Measurements from ENCODE around the gene PRKN. TPM values are rescaled to one million over a fixed set of nuclear protein-coding genes. Genes with fewer than 3 reads are reported as not detected.

Gene PRKN
- total and polyA plus RNA-seq, 2 experiments from 2014 or later: 2.3 to 3.9 TPM

- WGBS (ENCODE audit: low lambda C conversion rate, missing lambda C conversion rate): 65% methylated on average over 5 of the region's 5 CpGs
- Histone ChIP-seq H3K4me2 (no peak overlapping the region), H3K9me2 (replicated peaks; ENCODE audit: insufficient read depth) (no peaks in the 10 kb centered on the region), H3K27me3 (no peaks in the 10 kb centered on the region), H3K79me2 (no peaks in the 10 kb centered on the region), H3K36me3 (replicated peaks; ENCODE audit: insufficient read depth, low read depth) (no peaks in the 10 kb centered on the region), H3K9me3 (ENCODE audit: low read depth) (no peaks in the 10 kb centered on the region), H3K27ac (no peak overlapping the region), H3K4me3 (no peak overlapping the region), H3K4me1 (ENCODE audit: insufficient read depth) (no peaks in the 10 kb centered on the region), H4K20me1 (ENCODE audit: insufficient read depth, poor library complexity, severe bottlenecking) (no peaks in the 10 kb centered on the region), H2AFZ (no peak overlapping the region)
- DNase-seq (ENCODE audit: low spot score): no peak
- TF ChIP-seq, protein P1, sequence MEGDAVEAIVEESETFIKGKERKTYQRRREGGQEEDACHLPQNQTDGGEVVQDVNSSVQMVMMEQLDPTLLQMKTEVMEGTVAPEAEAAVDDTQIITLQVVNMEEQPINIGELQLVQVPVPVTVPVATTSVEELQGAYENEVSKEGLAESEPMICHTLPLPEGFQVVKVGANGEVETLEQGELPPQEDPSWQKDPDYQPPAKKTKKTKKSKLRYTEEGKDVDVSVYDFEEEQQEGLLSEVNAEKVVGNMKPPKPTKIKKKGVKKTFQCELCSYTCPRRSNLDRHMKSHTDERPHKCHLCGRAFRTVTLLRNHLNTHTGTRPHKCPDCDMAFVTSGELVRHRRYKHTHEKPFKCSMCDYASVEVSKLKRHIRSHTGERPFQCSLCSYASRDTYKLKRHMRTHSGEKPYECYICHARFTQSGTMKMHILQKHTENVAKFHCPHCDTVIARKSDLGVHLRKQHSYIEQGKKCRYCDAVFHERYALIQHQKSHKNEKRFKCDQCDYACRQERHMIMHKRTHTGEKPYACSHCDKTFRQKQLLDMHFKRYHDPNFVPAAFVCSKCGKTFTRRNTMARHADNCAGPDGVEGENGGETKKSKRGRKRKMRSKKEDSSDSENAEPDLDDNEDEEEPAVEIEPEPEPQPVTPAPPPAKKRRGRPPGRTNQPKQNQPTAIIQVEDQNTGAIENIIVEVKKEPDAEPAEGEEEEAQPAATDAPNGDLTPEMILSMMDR (IDR thresholded peaks at IDR 0.05; ENCODE audit: poor library complexity): no peak
- TF ChIP-seq EZH2phosphoT487 (IDR thresholded peaks at IDR 0.05; ENCODE audit: low read depth, severe bottlenecking, unreplicated experiment) (no peak), EZH2 (IDR thresholded peaks at IDR 0.05; ENCODE audit: borderline replicate concordance) (no peak)
Observed at GRCh38 chr6:162630069-162630468, 97.5 kb downstream of the PRKN start.

- DNase-seq (ENCODE audit: low spot score): no peak
- WGBS (ENCODE audit: low lambda C conversion rate, missing lambda C conversion rate): 94% methylated on average over 5 of the region's 5 CpGs
- no peaks in the 10 kb centered on the region for H3K36me3 ChIP-seq (replicated peaks; ENCODE audit: insufficient read depth, low read depth)
- H3K79me2 ChIP-seq: no peaks in the 10 kb centered on the region
- no peaks in the 10 kb centered on the region for H3K4me1 ChIP-seq (ENCODE audit: insufficient read depth)
- no peak overlapping the region for H2AFZ ChIP-seq
- no peak overlapping the region for H3K27ac ChIP-seq
- no peaks in the 10 kb centered on the region for H3K9me2 ChIP-seq (replicated peaks; ENCODE audit: insufficient read depth)
- TF ChIP-seq EZH2 (IDR thresholded peaks at IDR 0.05; ENCODE audit: borderline replicate concordance) (no peak), EZH2phosphoT487 (IDR thresholded peaks at IDR 0.05; ENCODE audit: low read depth, severe bottlenecking, unreplicated experiment) (no peak)
- TF ChIP-seq, protein P1 (IDR thresholded peaks at IDR 0.05; ENCODE audit: poor library complexity): no peak
- no peak overlapping the region for H3K4me3 ChIP-seq
- H3K4me2 ChIP-seq: no peak overlapping the region
- H3K27me3 ChIP-seq: no peaks in the 10 kb centered on the region
- no peaks in the 10 kb centered on the region for H4K20me1 ChIP-seq (ENCODE audit: insufficient read depth, poor library complexity, severe bottlenecking)
- no peaks in the 10 kb centered on the region for H3K9me3 ChIP-seq (ENCODE audit: low read depth)
Observed at GRCh38 chr6:162627825-162628224, 99.7 kb downstream of the PRKN start.

GRCh38 chr6:162627362-162627761 is 100.2 kb downstream of the PRKN start:
- no peaks in the 10 kb centered on the region for H4K20me1 ChIP-seq (ENCODE audit: insufficient read depth, poor library complexity, severe bottlenecking)
- 63% methylated on average over 4 of the region's 4 CpGs for WGBS (ENCODE audit: low lambda C conversion rate, missing lambda C conversion rate)
- H2AFZ ChIP-seq: no peak overlapping the region
- H3K79me2 ChIP-seq: no peaks in the 10 kb centered on the region
- no peak overlapping the region for H3K4me2 ChIP-seq
- no peak overlapping the region for H3K27ac ChIP-seq
- H3K4me1 ChIP-seq (ENCODE audit: insufficient read depth): no peaks in the 10 kb centered on the region
- H3K4me3 ChIP-seq: no peak overlapping the region
- no peak for TF ChIP-seq EZH2 (IDR thresholded peaks at IDR 0.05; ENCODE audit: borderline replicate concordance)
- TF ChIP-seq, protein P1 (IDR thresholded peaks at IDR 0.05; ENCODE audit: poor library complexity): no peak
- TF ChIP-seq EZH2phosphoT487 (IDR thresholded peaks at IDR 0.05; ENCODE audit: low read depth, severe bottlenecking, unreplicated experiment): no peak
- no peak for DNase-seq (ENCODE audit: low spot score)
- H3K36me3 ChIP-seq (replicated peaks; ENCODE audit: insufficient read depth, low read depth): no peaks in the 10 kb centered on the region
- H3K9me2 ChIP-seq (replicated peaks; ENCODE audit: insufficient read depth): no peaks in the 10 kb centered on the region
- H3K27me3 ChIP-seq: no peaks in the 10 kb centered on the region
- no peaks in the 10 kb centered on the region for H3K9me3 ChIP-seq (ENCODE audit: low read depth)

GRCh38 chr6:162626869-162627268 is 100.7 kb downstream of the PRKN start:
- 69% methylated on average over 1 of the region's 1 CpG for WGBS (ENCODE audit: low lambda C conversion rate, missing lambda C conversion rate)
- H3K27me3 ChIP-seq: no peaks in the 10 kb centered on the region
- H3K9me2 ChIP-seq (replicated peaks; ENCODE audit: insufficient read depth): no peaks in the 10 kb centered on the region

More at GRCh38 chr6:162626869-162627268, 100.7 kb downstream of the PRKN start:
- Histone ChIP-seq H3K27ac (no peak overlapping the region), H4K20me1 (ENCODE audit: insufficient read depth, poor library complexity, severe bottlenecking) (no peaks in the 10 kb centered on the region), H3K79me2 (no peaks in the 10 kb centered on the region), H2AFZ (no peak overlapping the region), H3K4me3 (no peak overlapping the region), H3K9me3 (ENCODE audit: low read depth) (no peaks in the 10 kb centered on the region), H3K36me3 (replicated peaks; ENCODE audit: insufficient read depth, low read depth) (no peaks in the 10 kb centered on the region), H3K4me2 (no peak overlapping the region), H3K4me1 (ENCODE audit: insufficient read depth) (no peaks in the 10 kb centered on the region)
- no peak for DNase-seq (ENCODE audit: low spot score)
- TF ChIP-seq EZH2 (IDR thresholded peaks at IDR 0.05; ENCODE audit: borderline replicate concordance): no peak
- TF ChIP-seq, protein P1 (IDR thresholded peaks at IDR 0.05; ENCODE audit: poor library complexity): no peak
- no peak for TF ChIP-seq EZH2phosphoT487 (IDR thresholded peaks at IDR 0.05; ENCODE audit: low read depth, severe bottlenecking, unreplicated experiment)
